HG03520 (cell line): ENCODE data around the gene CNP.

Source experiments
- ATAC-seq: cut with Tn5 transposase; IDR thresholded peaks from one replicate; pipeline ENCODE4 v1.9.1; 2021; ENCODE audit warnings: mild to moderate bottlenecking, moderate library complexity; ENCODE audit not compliant: unreplicated experiment

The CNP gene

DNA sequence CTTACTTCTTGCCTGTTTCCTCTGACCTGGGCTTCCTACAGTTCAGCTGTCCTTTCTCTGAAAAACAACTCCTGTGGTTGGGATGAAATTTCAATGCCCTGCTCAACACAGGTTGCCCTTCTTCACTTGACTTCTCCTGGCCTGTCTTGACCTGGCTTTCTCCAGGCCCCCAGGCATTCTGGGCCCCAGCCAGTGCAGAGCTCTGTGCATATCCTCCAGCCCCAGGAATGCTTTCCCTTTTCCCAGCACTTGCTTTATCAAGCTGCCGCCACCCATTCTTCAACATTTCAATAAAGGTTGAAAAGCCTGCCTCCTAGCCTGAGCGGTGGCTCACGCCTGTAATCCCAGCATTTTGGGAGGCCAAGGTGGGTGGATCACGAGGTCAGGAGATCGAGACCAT is 25.4 kb upstream of the CNP start:
- no peak for ATAC-seq

DNA sequence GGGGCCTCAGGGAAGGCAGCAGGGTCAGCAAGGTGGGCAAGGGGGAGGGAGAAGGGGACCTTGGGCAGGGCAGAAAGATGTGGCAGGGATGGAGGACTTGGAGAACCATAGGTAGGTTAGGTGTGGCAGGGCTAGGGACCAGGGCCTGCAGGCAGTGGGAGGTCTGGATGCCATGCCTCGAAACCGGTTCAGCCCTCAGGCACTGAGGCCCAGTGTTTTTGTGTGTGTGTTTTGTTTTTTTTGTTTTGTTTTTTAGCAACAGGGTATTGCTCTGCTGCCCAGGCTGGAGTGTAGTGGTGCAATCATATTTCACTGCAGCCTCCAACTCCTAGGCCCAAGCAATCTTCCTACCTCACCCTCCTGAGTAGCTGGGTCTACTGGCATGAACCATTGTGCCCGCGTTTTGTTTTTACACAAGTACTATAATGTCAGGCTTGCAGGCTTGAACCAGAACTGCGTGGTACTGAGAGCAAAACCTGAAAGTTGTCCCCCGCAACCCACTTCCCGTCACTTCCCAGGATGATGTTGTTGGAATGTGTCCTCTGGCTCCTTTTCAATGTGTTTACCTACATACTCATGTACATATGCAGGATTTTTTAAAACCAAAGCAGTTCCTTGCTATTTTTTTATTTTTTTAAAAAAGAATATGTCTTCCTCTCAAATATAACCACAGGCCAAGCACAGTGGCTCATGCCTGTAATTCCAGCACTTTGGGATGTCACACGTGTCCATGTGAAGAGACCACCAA is 23.8 kb upstream of the CNP start:
- ATAC-seq = no peak

DNA sequence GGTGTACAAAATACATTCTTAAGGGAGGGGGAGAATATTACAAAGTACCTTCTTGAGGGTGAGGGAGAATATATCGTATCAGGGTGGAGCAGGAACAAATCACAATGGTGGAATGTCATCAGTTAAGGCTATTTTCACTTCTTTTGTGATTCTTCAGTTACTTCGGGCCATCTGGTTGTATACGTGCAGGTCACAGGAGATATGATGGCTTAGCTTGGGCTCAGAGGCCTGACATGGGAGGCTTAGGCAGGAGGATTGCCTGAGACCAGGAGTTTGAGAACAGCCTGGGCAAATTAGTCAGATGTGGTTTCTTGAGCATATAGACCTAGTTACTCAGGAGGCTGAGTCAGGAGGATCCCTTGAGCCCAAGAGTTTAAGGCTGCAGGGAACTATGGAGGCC is 23.1 kb upstream of the CNP start:
- ATAC-seq = no peak

DNA sequence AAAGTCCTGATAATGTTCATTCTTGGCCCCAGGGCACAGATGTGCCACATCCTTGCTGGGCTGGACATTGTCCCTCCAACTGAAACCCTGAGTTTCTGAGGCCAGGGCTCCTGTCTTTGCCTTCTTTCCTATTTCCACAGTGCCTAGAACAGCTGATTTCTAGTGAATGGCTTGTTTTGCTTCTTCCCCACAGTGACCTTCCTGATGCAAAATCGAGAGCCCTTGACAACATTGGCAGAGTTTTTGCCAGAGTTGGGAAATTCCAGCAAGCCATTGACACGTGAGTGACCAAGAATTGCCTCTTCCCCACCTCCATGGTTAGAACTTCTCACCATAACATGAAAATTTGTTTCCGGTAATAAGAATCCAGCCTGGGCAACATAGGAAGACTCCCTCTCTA is 21.7 kb upstream of the CNP start:
- no peak for ATAC-seq

DNA sequence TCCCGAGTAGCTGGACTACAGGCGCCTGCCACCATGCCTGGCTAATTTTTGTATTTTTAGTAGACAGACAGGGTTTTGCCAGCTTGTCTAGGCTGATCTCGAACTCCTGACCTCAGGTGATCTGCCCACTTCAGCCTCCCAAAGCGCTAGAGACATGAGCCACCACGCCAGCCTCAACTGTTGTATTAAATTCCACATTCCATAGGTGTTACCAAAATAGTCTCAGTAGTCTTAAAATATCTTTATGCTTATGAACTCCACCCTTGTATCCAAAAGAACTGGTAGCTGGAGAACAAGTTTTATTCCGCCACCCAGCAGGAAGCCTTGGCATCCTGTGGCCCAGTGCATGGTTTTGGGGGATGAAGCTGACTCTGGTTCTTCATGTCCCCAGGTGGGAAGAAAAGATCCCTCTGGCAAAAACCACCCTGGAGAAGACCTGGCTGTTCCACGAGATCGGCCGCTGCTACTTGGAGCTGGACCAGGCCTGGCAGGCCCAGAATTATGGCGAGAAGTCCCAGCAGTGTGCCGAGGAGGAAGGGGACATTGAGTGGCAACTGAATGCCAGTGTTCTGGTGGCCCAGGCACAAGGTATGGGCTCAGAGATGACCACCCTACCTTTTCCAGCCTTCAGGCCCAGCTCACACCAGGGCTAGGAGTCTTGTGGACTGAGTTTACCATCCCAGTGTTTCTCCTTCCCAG is 17.7 kb upstream of the CNP start:
- no peak for ATAC-seq

DNA sequence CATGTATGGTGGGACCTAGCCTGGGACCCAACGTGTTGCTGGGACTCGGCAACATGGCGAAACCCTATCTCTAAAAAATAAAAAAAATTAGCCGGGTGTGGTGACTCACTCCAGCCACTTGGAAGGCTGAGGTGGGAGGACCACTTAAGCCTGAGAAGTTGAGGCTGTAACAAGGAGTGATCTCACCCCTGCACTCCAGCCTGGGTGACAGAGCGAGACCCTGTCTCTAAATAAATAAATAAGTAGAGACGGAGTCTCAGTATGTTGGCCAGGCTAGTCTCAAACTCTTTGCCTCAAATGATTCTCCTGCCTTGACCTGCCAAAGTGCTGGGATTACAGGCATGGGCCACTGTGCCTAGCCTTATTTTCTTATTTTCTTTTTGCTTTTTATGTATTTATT is 10.1 kb upstream of the CNP start:
- ATAC-seq = no peak

DNA sequence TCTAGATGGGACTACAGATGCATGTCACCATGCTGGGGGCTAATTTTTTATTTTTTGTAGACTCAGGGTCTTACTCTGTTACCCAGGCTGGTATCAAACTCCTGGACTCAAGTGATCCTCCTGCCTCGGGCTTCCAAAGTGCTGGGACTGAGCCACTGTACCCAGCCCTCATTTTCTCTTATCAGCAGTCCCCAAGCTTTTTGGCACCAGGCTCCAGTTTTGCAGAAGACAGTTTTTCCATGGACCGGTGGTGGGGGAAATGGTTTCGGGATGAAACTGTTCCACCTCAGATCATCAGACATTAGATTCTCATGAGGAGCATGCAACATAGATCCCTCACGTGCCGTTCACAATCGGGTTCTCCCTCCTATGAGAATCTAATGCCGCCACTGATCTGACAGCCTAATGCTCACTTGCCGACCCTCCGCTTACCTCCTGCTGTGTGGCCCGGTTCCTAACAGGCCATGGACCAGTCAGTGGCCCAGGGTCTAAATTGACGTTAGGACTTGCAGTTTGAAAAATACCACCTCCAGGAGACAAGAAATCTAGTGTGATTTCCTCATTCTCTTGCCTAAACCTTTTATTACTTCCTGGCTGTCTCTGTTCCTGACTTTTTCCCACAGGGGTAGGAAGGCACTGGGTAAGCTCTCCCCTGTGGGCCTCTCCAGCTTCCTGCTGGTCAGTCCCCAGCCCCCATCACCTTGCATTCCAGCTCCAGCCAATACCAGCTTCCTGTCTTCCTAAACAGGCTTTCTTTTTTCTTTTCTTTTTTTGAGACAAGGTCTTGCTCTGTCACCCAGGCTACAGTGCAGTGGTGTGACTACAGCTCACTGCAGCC is 9.3 kb upstream of the CNP start:
- ATAC-seq = no peak

DNA sequence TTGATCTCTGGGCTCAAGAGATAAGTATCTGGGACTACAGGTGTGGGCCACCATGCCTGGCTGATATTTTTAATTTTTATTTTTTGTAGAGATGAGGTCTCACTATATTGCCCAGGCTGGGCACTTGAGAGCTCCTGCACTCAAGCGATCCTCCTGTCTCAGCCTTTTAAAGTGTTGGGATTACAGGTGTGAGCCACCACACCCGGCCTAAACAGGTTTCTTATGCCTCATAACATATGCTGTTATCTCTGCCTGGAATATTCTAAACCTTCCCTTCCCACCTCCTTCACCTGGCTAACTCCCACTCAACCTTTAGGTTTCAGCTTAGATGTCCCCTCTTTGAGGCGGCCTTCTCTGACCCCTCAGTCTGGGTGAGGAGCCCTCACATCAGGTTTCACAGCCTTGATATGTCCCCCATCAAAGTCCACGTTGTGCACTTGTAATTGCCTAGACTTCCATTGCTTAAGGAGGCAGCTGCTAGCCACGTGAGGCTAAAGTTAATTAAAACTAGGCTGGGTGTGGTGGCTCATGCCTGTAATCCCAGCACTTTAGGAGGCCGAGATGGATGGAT is 8.6 kb upstream of the CNP start:
- ATAC-seq = no peak

DNA sequence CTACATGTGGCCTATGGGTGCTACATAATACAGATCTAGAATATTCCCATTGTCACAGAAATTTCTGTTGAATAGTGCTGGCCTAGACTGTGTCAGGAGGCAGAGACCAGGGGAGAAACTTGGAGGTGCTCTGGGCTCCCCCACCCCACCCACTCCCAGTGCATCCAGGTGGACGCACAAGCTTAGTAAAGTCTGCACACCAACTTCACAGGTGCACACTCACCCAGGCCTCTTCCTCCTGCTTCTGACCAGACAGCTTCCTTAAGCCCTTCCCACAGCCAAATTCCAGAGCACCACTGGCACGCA is 7.6 kb upstream of the CNP start:
- ATAC-seq = no peak

DNA sequence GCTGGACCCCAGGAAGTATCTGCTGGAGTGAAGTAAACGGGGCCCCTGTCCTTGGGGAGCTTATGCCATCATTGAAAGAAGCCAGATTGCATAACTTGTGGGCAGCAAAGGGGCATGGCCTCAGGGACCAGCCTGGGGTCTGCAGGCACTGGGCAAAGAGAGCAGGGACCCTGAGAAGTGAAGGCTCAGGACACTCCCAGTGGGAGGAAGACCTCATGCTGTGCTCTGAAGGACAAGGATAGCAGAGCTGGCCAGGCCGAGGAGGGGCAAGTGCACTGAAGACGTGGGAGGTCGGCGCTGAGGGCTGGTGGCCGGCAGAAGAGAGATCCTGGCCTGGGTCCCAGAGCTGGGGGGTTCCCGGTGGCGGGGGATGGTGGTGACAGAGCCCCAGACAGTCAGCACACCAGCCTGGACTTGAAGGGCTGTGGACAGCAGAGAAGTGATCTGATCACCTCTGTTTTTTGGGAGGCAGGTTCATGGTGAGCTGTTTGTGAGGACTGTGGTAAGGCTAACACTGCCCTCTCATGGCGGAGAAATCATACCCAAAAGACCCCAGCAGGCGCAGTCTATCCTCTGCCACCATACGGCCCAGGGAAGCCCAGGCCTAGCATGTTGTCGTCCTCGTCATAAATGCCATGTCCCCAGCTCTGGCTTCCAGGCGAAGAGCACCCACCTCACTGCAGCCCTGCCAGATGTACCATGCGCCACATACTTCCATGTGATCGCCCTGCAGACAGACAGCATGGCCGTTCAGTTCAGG is 7.1 kb upstream of the CNP start:
- no peak for ATAC-seq

DNA sequence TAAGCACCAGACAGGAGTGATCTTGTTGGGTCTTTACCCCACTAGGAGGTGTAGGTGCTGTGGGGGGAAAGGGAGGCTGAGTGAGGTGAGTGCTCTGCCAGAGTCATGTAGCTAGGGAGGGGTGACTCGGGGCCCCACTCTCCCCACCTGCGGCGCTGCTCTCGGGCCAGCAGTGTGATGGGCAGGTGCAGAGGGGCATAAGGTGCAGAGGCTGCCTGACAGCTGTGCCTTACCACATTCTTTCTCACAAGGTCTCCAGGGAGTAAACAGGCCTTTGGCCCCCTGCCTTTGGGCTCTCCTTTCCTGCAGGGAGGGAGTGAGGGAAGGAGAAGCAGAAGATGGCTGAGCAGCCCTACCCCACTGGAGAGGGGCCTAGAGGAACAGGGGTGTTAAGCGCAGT is 4.5 kb upstream of the CNP start:
- ATAC-seq = no peak

DNA sequence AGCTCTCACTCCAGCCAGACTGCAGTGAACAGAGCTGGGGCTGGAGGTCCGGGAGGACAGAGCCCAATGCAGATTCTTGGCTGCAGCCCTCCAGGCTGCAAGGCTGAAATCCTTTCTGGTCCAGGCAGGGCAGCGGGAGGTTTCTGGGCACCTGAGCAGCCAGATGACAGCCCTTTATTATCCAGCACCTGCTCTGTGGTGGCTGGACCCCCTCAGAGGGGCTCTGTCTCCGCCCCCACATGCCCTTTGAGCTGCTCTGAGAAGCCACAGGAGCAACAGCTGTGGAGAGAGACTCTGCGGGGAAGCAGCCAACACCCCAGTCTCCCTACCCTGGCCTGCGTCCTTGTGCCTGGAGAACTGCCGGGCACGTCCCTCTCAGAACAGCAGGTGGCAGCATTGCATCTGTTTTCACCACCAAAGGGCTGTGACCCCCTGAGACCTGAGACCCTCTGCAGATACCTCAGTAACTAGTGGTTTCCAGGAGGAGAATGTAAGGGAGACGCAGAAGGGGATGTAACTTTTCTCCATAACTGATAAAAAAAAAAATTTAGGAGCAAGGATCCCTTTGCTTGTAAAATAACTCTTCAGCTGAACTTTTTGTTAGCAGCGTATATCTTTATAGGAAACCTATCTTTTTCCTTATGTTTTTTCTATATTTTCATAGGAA is 3.7 kb upstream of the CNP start:
- no peak for ATAC-seq

DNA sequence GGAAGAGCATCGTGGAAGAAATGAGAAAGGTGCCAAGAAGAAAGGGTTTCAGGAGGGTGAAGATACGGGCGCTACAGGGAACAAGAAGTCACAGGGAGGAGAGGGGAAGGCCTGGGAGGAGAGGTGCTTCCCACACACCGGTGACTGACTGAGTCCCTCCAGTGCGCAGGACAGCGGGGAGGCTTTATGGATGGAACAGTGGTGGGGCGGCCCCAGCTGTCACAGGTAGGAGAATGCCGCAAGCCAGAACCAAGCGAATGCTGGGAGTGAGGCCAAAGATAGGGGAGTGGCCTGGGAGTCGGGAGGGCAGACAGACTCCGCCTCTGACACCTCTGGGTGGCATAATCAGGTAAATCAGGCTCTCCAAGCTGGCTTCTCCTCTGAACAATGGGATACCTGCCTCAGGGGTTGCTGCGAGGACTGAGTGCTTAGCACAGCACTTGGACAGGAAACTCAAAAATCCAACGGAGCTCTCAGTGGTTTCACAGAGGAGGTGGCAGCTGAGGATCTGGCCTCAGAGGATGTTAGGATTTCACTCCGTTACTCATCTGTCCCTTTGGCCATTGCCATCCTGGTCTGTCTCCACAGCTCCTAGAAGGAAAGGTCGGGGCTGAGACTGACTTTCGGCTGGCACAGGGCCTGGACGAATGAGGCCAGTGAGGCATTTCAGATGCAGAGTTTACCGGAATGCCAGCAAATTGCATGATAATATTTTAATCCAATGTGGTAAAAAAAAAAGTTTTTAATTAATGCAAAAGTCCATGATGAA is 717 bp upstream of the CNP start:
- ATAC-seq = no peak

DNA sequence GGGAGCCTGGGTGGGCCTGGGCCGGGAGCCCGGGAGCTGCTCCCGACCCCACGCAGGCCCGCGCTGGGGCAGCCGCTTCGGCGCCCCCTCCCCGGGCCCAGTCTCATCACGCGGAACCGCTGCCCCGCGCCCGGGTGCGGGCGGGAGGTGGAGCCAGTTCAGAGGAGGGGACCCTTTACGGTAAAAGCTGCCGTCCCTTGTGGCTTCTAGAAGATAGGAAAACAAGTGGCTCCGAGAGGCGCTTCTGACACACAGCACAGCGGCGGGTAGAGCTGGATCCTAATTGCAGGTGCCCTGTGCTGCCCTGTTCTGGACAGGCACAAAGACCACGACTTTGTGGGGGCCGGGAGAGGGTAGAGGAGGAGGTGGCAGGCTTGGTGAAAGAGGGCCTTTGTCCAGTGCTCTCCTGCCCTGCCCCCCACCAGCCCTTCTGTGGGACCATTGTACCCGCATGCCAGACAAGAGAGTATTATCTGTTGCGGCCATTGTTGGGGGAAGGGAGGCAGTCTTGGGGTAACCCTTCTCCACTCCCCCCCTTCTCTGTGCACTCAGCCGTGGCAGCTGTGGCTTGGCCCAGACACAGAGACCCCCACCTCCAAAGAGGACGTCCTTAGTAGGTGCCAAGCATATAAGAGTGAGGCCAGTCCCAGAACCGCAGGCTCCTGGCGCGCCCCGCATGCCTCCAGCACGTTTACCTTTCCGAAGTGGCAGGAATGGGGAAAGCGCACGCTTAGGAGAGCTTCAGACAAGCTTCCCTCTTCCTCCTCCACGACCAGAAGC is 736 bp downstream of the CNP start:
- peak; percentile 14 for ATAC-seq

DNA sequence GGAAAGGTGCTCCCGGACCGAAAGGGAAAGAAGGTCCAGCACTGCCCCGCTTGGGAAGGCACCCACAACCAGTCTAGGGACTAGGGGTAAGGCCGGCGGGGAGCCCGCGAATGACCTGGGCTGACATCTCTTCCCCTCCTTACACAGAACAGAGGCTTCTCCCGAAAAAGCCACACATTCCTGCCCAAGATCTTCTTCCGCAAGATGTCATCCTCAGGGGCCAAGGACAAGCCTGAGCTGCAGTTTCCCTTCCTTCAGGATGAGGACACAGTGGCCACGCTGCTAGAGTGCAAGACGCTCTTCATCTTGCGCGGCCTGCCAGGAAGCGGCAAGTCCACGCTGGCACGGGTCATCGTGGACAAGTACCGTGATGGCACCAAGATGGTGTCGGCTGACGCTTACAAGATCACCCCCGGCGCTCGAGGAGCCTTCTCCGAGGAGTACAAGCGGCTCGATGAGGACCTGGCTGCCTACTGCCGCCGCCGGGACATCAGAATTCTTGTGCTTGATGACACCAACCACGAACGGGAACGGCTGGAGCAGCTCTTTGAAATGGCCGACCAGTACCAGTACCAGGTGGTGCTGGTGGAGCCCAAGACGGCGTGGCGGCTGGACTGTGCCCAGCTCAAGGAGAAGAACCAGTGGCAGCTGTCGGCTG is 1.5 kb downstream of the CNP start:
- ATAC-seq = no peak

DNA sequence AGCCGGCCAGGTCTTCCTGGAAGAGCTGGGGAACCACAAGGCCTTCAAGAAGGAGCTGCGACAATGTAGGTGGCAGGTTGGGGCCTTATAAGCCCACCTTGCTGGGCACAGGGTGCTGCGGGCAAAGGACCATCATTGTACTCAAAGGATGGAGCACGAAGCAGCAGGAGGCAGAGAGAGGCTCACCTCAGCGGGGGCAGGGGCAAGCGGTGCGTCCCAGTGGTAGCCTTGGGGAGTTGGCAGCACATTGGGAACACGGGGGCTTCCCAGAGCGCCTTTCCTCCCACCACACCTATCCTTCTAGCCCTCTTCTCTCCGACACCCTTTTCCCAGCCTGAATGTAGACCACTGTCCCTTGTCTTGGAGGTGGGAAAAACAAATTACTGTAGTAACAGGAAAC is 2.1 kb downstream of the CNP start:
- ATAC-seq = no peak

DNA sequence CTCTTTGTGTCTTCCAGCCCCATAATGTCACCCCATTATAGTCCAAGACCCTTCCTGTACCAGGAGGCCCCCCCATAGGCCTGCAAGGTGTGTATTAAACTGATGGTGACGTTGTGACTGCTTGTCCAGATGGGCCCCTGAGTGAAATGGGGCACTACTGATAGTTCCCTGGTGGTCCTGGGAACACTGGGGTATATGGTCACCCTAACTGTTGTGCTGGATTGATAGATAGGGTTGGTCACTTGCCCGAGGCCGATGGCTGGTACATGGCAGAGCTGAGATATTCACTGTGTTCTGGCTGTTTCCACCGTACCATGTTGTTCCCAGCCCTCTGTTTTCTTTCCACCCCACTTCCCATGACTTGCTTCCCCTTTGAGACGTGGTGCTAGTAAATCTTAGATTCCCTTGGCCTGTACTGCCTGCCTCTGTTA is 4.3 kb downstream of the CNP start:
- no peak for ATAC-seq

DNA sequence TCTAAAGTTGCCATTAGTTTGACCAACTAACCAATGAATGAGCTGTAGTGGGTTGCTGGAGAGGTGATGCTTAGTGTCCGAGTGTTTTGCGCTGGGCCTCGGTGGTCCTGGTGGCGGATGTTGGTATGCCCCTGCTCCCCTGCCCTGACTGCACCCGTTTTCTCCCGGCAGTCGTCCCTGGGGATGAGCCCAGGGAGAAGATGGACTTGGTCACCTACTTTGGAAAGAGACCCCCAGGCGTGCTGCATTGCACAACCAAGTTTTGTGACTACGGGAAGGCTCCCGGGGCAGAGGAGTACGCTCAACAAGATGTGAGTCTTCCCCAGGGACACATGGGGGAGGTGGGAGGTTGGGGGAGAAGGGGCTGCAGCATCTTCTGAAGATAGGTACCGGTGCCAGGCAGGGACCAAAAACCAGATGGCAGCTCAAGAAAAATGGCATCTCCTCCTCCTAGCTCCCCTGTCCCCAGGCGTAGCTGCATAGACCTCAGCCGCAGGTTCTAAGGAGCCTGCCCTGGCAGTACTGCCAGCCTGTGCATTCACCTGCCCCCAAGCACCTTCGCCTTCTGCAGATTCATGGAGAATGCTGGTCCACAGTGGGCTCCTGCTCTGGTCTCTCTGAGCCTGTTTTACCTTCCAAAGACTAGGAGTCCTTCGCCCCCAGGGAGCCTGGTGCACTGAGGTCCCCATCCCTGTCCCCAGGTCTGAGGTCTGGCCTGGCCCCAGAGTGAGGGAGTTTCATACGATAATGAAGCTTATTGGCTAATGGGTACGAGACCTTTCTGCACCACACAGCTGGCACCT is 5.3 kb downstream of the CNP start:
- ATAC-seq = no peak
